IPS DF 6.9 (cell line): Measurements from ENCODE around the gene ADAT3.

Source experiments
- DNase-seq: peaks from one replicate; pipeline ENCODE4 v3.0.0-alpha.2; 2013; ENCODE audit warnings: low read depth, low spot score
- H3K27ac ChIP-seq: one replicate; pipeline ENCODE4 v1.5.1; 2013; ENCODE audit warnings: low read length, control low read depth
- H3K27me3 ChIP-seq: 2 replicates; pipeline ENCODE4 v1.6.1; 2013; ENCODE audit warnings: mild to moderate bottlenecking, low read length; ENCODE audit not compliant: control insufficient read depth, insufficient read depth
- H3K36me3 ChIP-seq: 2 replicates; pipeline ENCODE4 v1.6.1; 2013; ENCODE audit warnings: low read length; ENCODE audit not compliant: control insufficient read depth, insufficient read depth
- H3K4me1 ChIP-seq: 2 replicates; pipeline ENCODE4 v1.6.1; 2013; ENCODE audit warnings: low read length; ENCODE audit not compliant: control insufficient read depth, insufficient read depth
- H3K4me3 ChIP-seq: 2 replicates; pipeline ENCODE4 v1.5.1; 2013; ENCODE audit warnings: mild to moderate bottlenecking, low read length
- H3K9me3 ChIP-seq: 2 replicates; pipeline ENCODE4 v1.6.1; 2013; ENCODE audit warnings: low read length, inconsistent platforms; ENCODE audit not compliant: control insufficient read depth, insufficient read depth
- WGBS: extraction: QIAGEN DNeasy Blood & Tissue Kit; methylation state at CpG from one replicate; pipeline ENCODE4 v1.1.7; 2013; ENCODE audit warnings: mixed read lengths, missing lambda C conversion rate; ENCODE audit not compliant: insufficient read length, insufficient coverage; 5-methylcytosine and 5-hydroxymethylcytosine counted together

Gene ADAT3

GRCh38 chr19:1936916-1937610 lies 31.9 kb downstream of the ADAT3 start:
- Histone ChIP-seq H3K4me3 (no peak overlapping the region), H3K4me1 (no peaks in the 10 kb centered on the region), H3K27ac (no peak overlapping the region), H3K27me3 (no peaks in the 10 kb centered on the region), H3K9me3 (no peaks in the 10 kb centered on the region), H3K36me3 (no peaks in the 10 kb centered on the region)
- DNase-seq = no peak
- WGBS = no CpG with 5 or more reads among the region's 24 CpGs

GRCh38 chr19:1938071-1938470 lies 32.9 kb downstream of the ADAT3 start:
- no CpG with 5 or more reads among the region's 7 CpGs for WGBS
- no peak overlapping the region for H3K4me3 ChIP-seq
- no peak overlapping the region for H3K27ac ChIP-seq
- H3K9me3 ChIP-seq = no peaks in the 10 kb centered on the region
- H3K27me3 ChIP-seq = no peaks in the 10 kb centered on the region
- no peak for DNase-seq
- peaks cover 3% of the 10 kb centered on the region; the same call in 1 of the 2 replicates for H3K4me1 ChIP-seq
- no peaks in the 10 kb centered on the region for H3K36me3 ChIP-seq

GRCh38 chr19:1941146-1942077 lies 36.2 kb downstream of the ADAT3 start, which contains the start of gene CSNK1G2:
Gene CSNK1G2 (plus strand): TSS chr19:1941172. CDS start chr19:1969773, 28,601 bp downstream.
- peaks cover 7% of the 10 kb centered on the region for H3K4me1 ChIP-seq
- no peaks in the 10 kb centered on the region for H3K9me3 ChIP-seq
- no peaks in the 10 kb centered on the region for H3K36me3 ChIP-seq
- no CpG with 5 or more reads among the region's 97 CpGs for WGBS
- H3K27me3 ChIP-seq = no peaks in the 10 kb centered on the region
- H3K27ac ChIP-seq = no peak within 1 kb of the TSS
- DNase-seq = no peak
- H3K4me3 ChIP-seq = peak within 1 kb of the TSS; percentile 85

GRCh38 chr19:1942078-1942933 lies 37.1 kb downstream of the ADAT3 start:
- no peak for DNase-seq
- H3K4me1 ChIP-seq = peaks cover 7% of the 10 kb centered on the region
- no peak overlapping the region for H3K27ac ChIP-seq
- no CpG with 5 or more reads among the region's 40 CpGs for WGBS
- no peaks in the 10 kb centered on the region for H3K27me3 ChIP-seq
- H3K36me3 ChIP-seq = no peaks in the 10 kb centered on the region
- H3K9me3 ChIP-seq = no peaks in the 10 kb centered on the region
- H3K4me3 ChIP-seq = peak overlapping the region; percentile 85

- no CpG with 5 or more reads among the region's 21 CpGs for WGBS
- Histone ChIP-seq H3K27ac (no peak overlapping the region), H3K4me1 (peaks cover 10% of the 10 kb centered on the region), H3K4me3 (peak overlapping the region; percentile 85; the same call in 1 of the 2 replicates), H3K27me3 (no peaks in the 10 kb centered on the region), H3K9me3 (no peaks in the 10 kb centered on the region), H3K36me3 (no peaks in the 10 kb centered on the region)
- no peak for DNase-seq
These were observed 37.8 kb downstream of the ADAT3 start for GRCh38 chr19:1942934-1943555.

GRCh38 chr19:1943661-1944087 lies 38.5 kb downstream of the ADAT3 start:
- Histone ChIP-seq H3K4me3 (no peak overlapping the region), H3K4me1 (peaks cover 10% of the 10 kb centered on the region), H3K9me3 (no peaks in the 10 kb centered on the region), H3K27ac (no peak overlapping the region), H3K27me3 (no peaks in the 10 kb centered on the region), H3K36me3 (no peaks in the 10 kb centered on the region)
- DNase-seq = no peak
- WGBS = no CpG with 5 or more reads among the region's 22 CpGs

GRCh38 chr19:1944088-1944915 lies 39.1 kb downstream of the ADAT3 start:
- Histone ChIP-seq H3K27ac (no peak overlapping the region), H3K36me3 (no peaks in the 10 kb centered on the region), H3K27me3 (no peaks in the 10 kb centered on the region), H3K4me1 (peaks cover 10% of the 10 kb centered on the region), H3K4me3 (no peak overlapping the region), H3K9me3 (no peaks in the 10 kb centered on the region)
- no peak for DNase-seq
- no CpG with 5 or more reads among the region's 42 CpGs for WGBS

GRCh38 chr19:1944916-1945561 lies 39.8 kb downstream of the ADAT3 start:
- Histone ChIP-seq H3K4me1 (peaks cover 10% of the 10 kb centered on the region), H3K27ac (no peak overlapping the region), H3K4me3 (no peak overlapping the region), H3K9me3 (no peaks in the 10 kb centered on the region), H3K36me3 (no peaks in the 10 kb centered on the region), H3K27me3 (no peaks in the 10 kb centered on the region)
- no peak for DNase-seq
- no CpG with 5 or more reads among the region's 30 CpGs for WGBS

- DNase-seq = peak; percentile 75
- H3K27ac ChIP-seq = no peak overlapping the region
- no peak overlapping the region for H3K4me3 ChIP-seq
- no peaks in the 10 kb centered on the region for H3K27me3 ChIP-seq
- no CpG with 5 or more reads among the region's 18 CpGs for WGBS
- H3K4me1 ChIP-seq = peaks cover 10% of the 10 kb centered on the region
- no peaks in the 10 kb centered on the region for H3K36me3 ChIP-seq
- H3K9me3 ChIP-seq = no peaks in the 10 kb centered on the region
These were observed 40.7 kb downstream of the ADAT3 start for GRCh38 chr19:1945899-1946298.
